Hematopoietic multipotent progenitor cell treated with erythropoietin and hydrocortisone succinate and interleukin-3 and kit ligand, for 15 days (in vitro differentiated cells): ENCODE measurements around the gene ALDOC.

Source experiments
- DNase-seq: peaks from one replicate; pipeline ENCODE4 v3.0.0-alpha.2; 2015; ENCODE audit warnings: low spot score

ALDOC gene

GRCh38 chr17:28532050-28532960 is 44.4 kb downstream of the ALDOC start:
- no peak for DNase-seq

GRCh38 chr17:28530926-28531325 is 45.8 kb downstream of the ALDOC start:
- no peak for DNase-seq

DNA sequence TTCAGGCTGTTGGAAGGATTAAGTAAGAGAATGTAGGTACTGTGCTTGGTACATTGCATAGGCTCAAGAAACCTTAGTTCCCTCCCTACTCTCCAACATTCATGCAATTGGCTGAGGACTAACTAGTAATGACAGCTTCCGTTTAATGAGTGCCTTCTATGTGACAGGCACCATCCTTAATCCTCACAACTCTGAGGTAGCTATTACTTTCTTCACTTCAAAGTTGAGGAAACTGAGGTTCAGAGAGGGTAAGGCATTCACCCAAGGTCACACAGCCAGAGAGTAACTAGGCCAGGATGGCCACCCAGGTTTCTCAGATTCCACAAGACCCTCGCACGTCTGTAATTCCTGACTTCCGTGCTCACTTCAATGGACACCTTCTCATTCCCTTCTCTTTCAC is 46.4 kb downstream of the ALDOC start:
- no peak for DNase-seq

DNA sequence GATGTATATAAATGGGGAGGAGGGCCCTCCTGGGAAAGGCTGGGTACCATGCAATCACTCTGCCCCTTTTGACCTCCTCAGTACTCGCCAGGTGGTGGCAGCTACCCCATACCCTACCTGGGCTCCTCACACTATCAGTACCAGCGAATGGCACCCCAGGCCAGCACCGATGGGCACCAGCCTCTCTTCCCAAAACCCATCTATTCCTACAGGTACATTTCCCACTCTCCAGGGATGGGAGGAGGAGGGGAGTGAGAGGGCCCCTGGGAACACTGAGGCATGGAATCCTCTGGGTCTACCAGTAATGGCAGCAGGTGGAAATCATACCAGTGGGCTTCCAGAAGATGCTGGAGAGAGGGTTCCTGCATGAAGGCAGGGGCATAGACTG is 47.7 kb downstream of the ALDOC start:
- no peak for DNase-seq

- no peak for DNase-seq
Observed at GRCh38 chr17:28528327-28529012, 48.2 kb downstream of the ALDOC start.

GRCh38 chr17:28527859-28528258 is 48.8 kb downstream of the ALDOC start:
- DNase-seq: no peak

DNA sequence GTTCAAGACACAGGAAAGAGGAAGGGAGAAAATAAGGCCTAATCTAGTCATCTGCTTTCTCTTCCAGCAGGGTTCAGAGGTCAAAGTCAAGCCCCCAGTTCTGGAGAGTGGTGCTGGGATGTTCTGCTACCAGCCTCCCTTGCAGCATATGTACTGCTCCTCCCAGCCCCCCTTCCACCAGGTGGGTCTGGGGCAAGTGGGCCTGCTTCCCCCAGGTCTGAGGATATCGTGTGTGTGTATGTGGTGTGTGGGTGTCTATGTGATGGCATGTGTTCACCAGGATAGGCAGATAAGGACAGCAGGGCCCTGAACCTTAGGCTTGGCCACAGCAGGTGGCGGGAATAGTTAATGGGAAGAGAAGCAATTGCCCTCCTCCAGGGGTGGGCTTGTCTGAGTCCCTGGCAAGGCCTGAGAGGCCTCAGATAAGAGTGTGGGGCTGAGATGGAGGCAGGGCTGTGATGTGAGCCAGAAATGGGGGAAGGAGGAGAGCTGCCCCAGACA is 49.5 kb downstream of the ALDOC start:
- DNase-seq: peak; percentile 6

GRCh38 chr17:28526381-28526780 is 50.3 kb downstream of the ALDOC start:
- no peak for DNase-seq

DNA sequence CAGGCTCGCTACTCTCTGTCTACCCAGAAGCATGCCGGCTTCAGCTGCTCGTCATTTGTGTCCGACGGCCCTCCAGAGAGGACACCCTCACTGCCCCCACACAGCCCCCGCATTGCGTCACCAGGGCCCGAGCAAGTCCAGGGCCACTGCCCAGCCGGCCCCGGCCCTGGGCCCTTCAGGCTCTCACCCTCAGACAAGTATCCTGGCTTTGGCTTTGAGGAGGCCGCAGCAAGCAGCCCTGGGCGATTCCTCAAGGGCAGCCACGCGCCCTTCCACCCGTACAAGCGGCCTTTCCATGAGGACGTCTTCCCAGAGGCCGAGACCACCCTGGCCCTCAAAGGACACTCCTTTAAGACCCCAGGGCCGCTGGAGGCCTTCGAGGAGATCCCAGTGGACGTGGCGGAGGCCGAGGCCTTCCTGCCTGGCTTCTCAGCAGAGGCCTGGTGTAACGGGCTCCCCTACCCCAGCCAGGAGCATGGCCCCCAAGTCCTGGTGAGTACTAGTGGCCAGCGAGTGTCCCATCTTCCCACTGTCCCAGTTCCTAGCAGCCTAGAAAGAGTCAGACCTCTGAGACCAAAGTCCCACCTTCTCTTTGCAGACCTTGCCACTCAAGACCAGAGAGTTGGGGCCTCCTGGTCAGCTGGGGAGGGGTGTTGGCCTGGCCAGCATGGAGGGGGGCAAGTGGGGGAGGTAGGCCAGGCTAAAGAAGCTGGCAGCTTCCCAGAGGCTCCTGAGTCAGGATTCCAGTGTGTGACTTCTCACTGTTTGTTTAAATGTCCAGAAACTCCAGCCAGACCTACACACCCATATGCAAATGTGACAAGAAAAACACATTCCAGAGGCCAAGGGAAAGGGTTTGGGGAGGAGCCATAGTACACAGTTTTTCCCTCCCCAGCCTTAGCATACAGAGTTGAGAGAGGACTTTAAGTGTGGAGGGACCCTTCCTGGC is 51.9 kb downstream of the ALDOC start:
- DNase-seq: no peak

- DNase-seq: no peak
Observed at GRCh38 chr17:28523876-28524275, 52.8 kb downstream of the ALDOC start.

- DNase-seq: no peak
Observed at GRCh38 chr17:28523186-28523585, 53.5 kb downstream of the ALDOC start.
